ENCODE results near the gene KCNJ5.

GRCh38 chr11:128920666-128921065 lies 29.5 kb downstream of the KCNJ5 start:
- no peak for TF ChIP-seq CTCF (optimal IDR thresholded peaks at IDR 0.05 in 1 of 3, IDR thresholded peaks at IDR 0.05 in 1 of 3, conservative IDR thresholded peaks at IDR 0.05 in 1 of 3; ENCODE audit: extremely low read depth in 1 of 3, insufficient read depth in 2 of 3, low read length in 3 of 3)
- no peak for TF ChIP-seq EZH2 (IDR thresholded peaks at IDR 0.05; ENCODE audit: low read length)
